Measurements from ENCODE around the gene RERE. TPM values are rescaled to one million over a fixed set of nuclear protein-coding genes. Genes with fewer than 3 reads are reported as not detected.

RERE gene
- total and polyA plus RNA-seq, 2 experiments from 2014 or later, result 39.8 to 62.8 TPM

- Histone ChIP-seq H3K4me1 (ENCODE audit: insufficient read depth) (no peaks in the 10 kb centered on the region), H3K9me2 (replicated peaks; ENCODE audit: insufficient read depth) (no peaks in the 10 kb centered on the region), H3K27me3 (no peaks in the 10 kb centered on the region), H4K20me1 (ENCODE audit: insufficient read depth, poor library complexity, severe bottlenecking) (no peaks in the 10 kb centered on the region), H3K4me2 (no peak overlapping the region), H3K4me3 (no peak overlapping the region), H3K36me3 (replicated peaks; ENCODE audit: insufficient read depth, low read depth) (no peaks in the 10 kb centered on the region), H3K79me2 (no peaks in the 10 kb centered on the region), H2AFZ (no peak overlapping the region), H3K27ac (no peak overlapping the region), H3K9me3 (ENCODE audit: low read depth) (no peaks in the 10 kb centered on the region)
- no peak for TF ChIP-seq EZH2phosphoT487 (IDR thresholded peaks at IDR 0.05; ENCODE audit: low read depth, severe bottlenecking, unreplicated experiment)
- no peak for TF ChIP-seq CTCF (IDR thresholded peaks at IDR 0.05; ENCODE audit: poor library complexity)
- TF ChIP-seq EZH2 (IDR thresholded peaks at IDR 0.05; ENCODE audit: borderline replicate concordance), result no peak
- 95% methylated on average over 26 of the region's 27 CpGs for WGBS (ENCODE audit: low lambda C conversion rate, missing lambda C conversion rate)
- DNase-seq (ENCODE audit: low spot score), result no peak
These were observed 482.2 kb downstream of the RERE start for GRCh38 chr1:8335246-8335645.

GRCh38 chr1:8334106-8334851, 483.2 kb downstream of the RERE start:
- 95% methylated on average over 24 of the region's 24 CpGs for WGBS (ENCODE audit: low lambda C conversion rate, missing lambda C conversion rate)
- Histone ChIP-seq H3K4me1 (ENCODE audit: insufficient read depth) (no peaks in the 10 kb centered on the region), H3K27me3 (no peaks in the 10 kb centered on the region), H3K36me3 (replicated peaks; ENCODE audit: insufficient read depth, low read depth) (no peaks in the 10 kb centered on the region), H3K27ac (no peak overlapping the region), H3K9me2 (replicated peaks; ENCODE audit: insufficient read depth) (no peaks in the 10 kb centered on the region), H3K4me3 (no peak overlapping the region), H3K79me2 (no peaks in the 10 kb centered on the region), H4K20me1 (ENCODE audit: insufficient read depth, poor library complexity, severe bottlenecking) (no peaks in the 10 kb centered on the region), H3K9me3 (ENCODE audit: low read depth) (no peaks in the 10 kb centered on the region), H3K4me2 (no peak overlapping the region), H2AFZ (no peak overlapping the region)
- no peak for TF ChIP-seq EZH2 (IDR thresholded peaks at IDR 0.05; ENCODE audit: borderline replicate concordance)
- no peak for TF ChIP-seq EZH2phosphoT487 (IDR thresholded peaks at IDR 0.05; ENCODE audit: low read depth, severe bottlenecking, unreplicated experiment)
- no peak for TF ChIP-seq CTCF (IDR thresholded peaks at IDR 0.05; ENCODE audit: poor library complexity)
- no peak for DNase-seq (ENCODE audit: low spot score)

- Histone ChIP-seq H3K79me2 (no peaks in the 10 kb centered on the region), H2AFZ (no peak overlapping the region), H3K4me1 (ENCODE audit: insufficient read depth) (no peaks in the 10 kb centered on the region), H3K4me3 (no peak overlapping the region), H3K4me2 (no peak overlapping the region), H3K9me3 (ENCODE audit: low read depth) (no peaks in the 10 kb centered on the region), H3K27ac (no peak overlapping the region), H4K20me1 (ENCODE audit: insufficient read depth, poor library complexity, severe bottlenecking) (no peaks in the 10 kb centered on the region), H3K36me3 (replicated peaks; ENCODE audit: insufficient read depth, low read depth) (no peaks in the 10 kb centered on the region), H3K27me3 (no peaks in the 10 kb centered on the region), H3K9me2 (replicated peaks; ENCODE audit: insufficient read depth) (no peaks in the 10 kb centered on the region)
- 89% methylated on average over 16 of the region's 16 CpGs for WGBS (ENCODE audit: low lambda C conversion rate, missing lambda C conversion rate)
- TF ChIP-seq EZH2phosphoT487 (IDR thresholded peaks at IDR 0.05; ENCODE audit: low read depth, severe bottlenecking, unreplicated experiment) (no peak), CTCF (IDR thresholded peaks at IDR 0.05; ENCODE audit: poor library complexity) (no peak), EZH2 (IDR thresholded peaks at IDR 0.05; ENCODE audit: borderline replicate concordance) (no peak)
- DNase-seq (ENCODE audit: low spot score), result no peak
These were observed 484.0 kb downstream of the RERE start for GRCh38 chr1:8333246-8333987.

All from hepatocyte (in vitro differentiated cells).